Activated CD4-positive, CD25-positive, alpha-beta regulatory T cell treated with anti-CD3 and anti-CD28 coated beads, Interleukin-2, amount 50 U/mL, for 24 hours (primary cell): ENCODE results near the gene MAJIN.

Experiments used
- ATAC-seq, 2 donors: fragments of 150-1000 bp; cut with Tn5 transposase; one replicate each; pipeline ENCODE4 v1.10.0; 2021; ENCODE audit warnings: mild to moderate bottlenecking in 1 of 2, moderate library complexity in 1 of 2

The MAJIN gene

GRCh38 chr11:64910451-64911093, 61.3 kb downstream of the MAJIN start:
- ATAC-seq = no peak

GRCh38 chr11:64909653-64910343, 62.1 kb downstream of the MAJIN start:
- no peak for ATAC-seq

- ATAC-seq = no peak
These were observed 63.1 kb downstream of the MAJIN start for GRCh38 chr11:64908766-64909165.

GRCh38 chr11:64906314-64906635, 65.6 kb downstream of the MAJIN start:
- no peak for ATAC-seq

- ATAC-seq = no peak
These were observed 66.2 kb downstream of the MAJIN start for GRCh38 chr11:64905516-64906313.

- ATAC-seq = no peak
These were observed 68.5 kb downstream of the MAJIN start for GRCh38 chr11:64903291-64903833.

- no peak for ATAC-seq
These were observed 69.6 kb downstream of the MAJIN start for GRCh38 chr11:64902102-64902900.

- ATAC-seq = no peak
These were observed 71.1 kb downstream of the MAJIN start for GRCh38 chr11:64900774-64901173.

GRCh38 chr11:64900263-64900678, 71.6 kb downstream of the MAJIN start:
- peak; percentile 100 for ATAC-seq

- ATAC-seq = no peak
These were observed 73.4 kb downstream of the MAJIN start for GRCh38 chr11:64898541-64898940.

- ATAC-seq = no peak
These were observed 73.8 kb downstream of the MAJIN start for GRCh38 chr11:64898076-64898445.

GRCh38 chr11:64897381-64898075, 74.4 kb downstream of the MAJIN start:
- ATAC-seq = no peak

GRCh38 chr11:64896448-64897022, 75.4 kb downstream of the MAJIN start:
- ATAC-seq = no peak

- ATAC-seq = no peak
These were observed 77.0 kb downstream of the MAJIN start for GRCh38 chr11:64894812-64895452.

GRCh38 chr11:64894070-64894811, 77.7 kb downstream of the MAJIN start:
- peak; percentile 98 to 99 for ATAC-seq

GRCh38 chr11:64893194-64894069, 78.5 kb downstream of the MAJIN start:
- ATAC-seq = no peak

- no peak for ATAC-seq
These were observed 79.1 kb downstream of the MAJIN start for GRCh38 chr11:64892838-64893193.

- no peak for ATAC-seq
These were observed 79.5 kb downstream of the MAJIN start for GRCh38 chr11:64892411-64892831.

GRCh38 chr11:64891880-64892279, 80.0 kb downstream of the MAJIN start:
- no peak for ATAC-seq
